ENCODE measurements around the gene ZNF674. TPM values are rescaled to one million over a fixed set of nuclear protein-coding genes. Genes with fewer than 3 reads are reported as not detected.
"Not testable (repeated sequence)": the region's sequence is repeated elsewhere in the genome, so short reads cannot be mapped to it uniquely, and the experiment has no call there.

The ZNF674 gene
- total RNA-seq, 1 donor from 2014 or later = 7.0 TPM

GRCh38 chrX:46553935-46554334, 8.7 kb upstream of the ZNF674 start:
- TF ChIP-seq, protein P1, sequence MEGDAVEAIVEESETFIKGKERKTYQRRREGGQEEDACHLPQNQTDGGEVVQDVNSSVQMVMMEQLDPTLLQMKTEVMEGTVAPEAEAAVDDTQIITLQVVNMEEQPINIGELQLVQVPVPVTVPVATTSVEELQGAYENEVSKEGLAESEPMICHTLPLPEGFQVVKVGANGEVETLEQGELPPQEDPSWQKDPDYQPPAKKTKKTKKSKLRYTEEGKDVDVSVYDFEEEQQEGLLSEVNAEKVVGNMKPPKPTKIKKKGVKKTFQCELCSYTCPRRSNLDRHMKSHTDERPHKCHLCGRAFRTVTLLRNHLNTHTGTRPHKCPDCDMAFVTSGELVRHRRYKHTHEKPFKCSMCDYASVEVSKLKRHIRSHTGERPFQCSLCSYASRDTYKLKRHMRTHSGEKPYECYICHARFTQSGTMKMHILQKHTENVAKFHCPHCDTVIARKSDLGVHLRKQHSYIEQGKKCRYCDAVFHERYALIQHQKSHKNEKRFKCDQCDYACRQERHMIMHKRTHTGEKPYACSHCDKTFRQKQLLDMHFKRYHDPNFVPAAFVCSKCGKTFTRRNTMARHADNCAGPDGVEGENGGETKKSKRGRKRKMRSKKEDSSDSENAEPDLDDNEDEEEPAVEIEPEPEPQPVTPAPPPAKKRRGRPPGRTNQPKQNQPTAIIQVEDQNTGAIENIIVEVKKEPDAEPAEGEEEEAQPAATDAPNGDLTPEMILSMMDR (IDR thresholded peaks at IDR 0.05; ENCODE audit: unreplicated experiment) = no peak
- Mint-ChIP-seq H3K4me1 (ENCODE audit: low read depth) (no peaks in the 10 kb centered on the region), H3K9me3 (ENCODE audit: low read depth) (peaks cover 10% of the 10 kb centered on the region), H3K36me3 (ENCODE audit: insufficient read depth) (peaks cover 5% of the 10 kb centered on the region), H3K4me3 (ENCODE audit: low read depth) (no peak overlapping the region), H3K27me3 (no peaks in the 10 kb centered on the region), H3K27ac (no peak overlapping the region)
- no peak for DNase-seq (ENCODE audit: low spot score, unreplicated experiment)

GRCh38 chrX:46551494-46552128, 6.4 kb upstream of the ZNF674 start:
- TF ChIP-seq, protein P1 (IDR thresholded peaks at IDR 0.05; ENCODE audit: unreplicated experiment) = no peak
- Mint-ChIP-seq H3K9me3 (ENCODE audit: low read depth) (peaks cover 6% of the 10 kb centered on the region), H3K27ac (no peak overlapping the region), H3K36me3 (ENCODE audit: insufficient read depth) (peaks cover 9% of the 10 kb centered on the region), H3K4me1 (ENCODE audit: low read depth) (peaks cover 1% of the 10 kb centered on the region), H3K4me3 (ENCODE audit: low read depth) (no peak overlapping the region), H3K27me3 (no peaks in the 10 kb centered on the region)
- DNase-seq (ENCODE audit: low spot score, unreplicated experiment) = no peak

DNA sequence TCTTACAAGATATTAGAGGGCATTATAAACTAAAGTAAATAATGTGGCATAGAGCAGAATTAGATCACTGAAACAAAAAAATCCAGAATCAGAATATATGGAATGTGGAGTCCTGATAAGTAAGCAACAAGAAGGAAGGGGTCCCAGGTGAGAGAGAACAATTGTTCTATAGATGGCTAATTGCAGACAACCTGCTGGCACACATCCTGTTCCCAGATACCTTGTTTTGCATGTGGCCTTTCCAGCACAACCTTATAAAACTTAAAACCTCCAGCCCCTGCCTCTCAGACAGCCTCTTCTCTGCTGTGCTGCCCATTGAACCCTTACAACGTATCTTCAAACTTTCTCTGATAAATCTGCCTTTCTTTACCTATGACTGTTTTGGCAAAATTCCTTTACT, 4.7 kb upstream of the ZNF674 start:
- peaks cover 10% of the 10 kb centered on the region for H3K36me3 Mint-ChIP-seq (ENCODE audit: insufficient read depth)
- peaks cover 10% of the 10 kb centered on the region for H3K4me1 Mint-ChIP-seq (ENCODE audit: low read depth)
- DNase-seq (ENCODE audit: low spot score, unreplicated experiment) = no peak
- H3K27ac Mint-ChIP-seq = no peak overlapping the region
- H3K9me3 Mint-ChIP-seq (ENCODE audit: low read depth) = peaks cover 9% of the 10 kb centered on the region
- H3K4me3 Mint-ChIP-seq (ENCODE audit: low read depth) = no peak overlapping the region
- TF ChIP-seq, protein P1 (IDR thresholded peaks at IDR 0.05; ENCODE audit: unreplicated experiment) = no peak
- no peaks in the 10 kb centered on the region for H3K27me3 Mint-ChIP-seq

GRCh38 chrX:46547857-46548256, 2.6 kb upstream of the ZNF674 start:
- TF ChIP-seq, protein P1 (IDR thresholded peaks at IDR 0.05; ENCODE audit: unreplicated experiment) = no peak
- Mint-ChIP-seq H3K9me3 (ENCODE audit: low read depth) (peaks cover 8% of the 10 kb centered on the region), H3K27me3 (no peaks in the 10 kb centered on the region), H3K27ac (no peak overlapping the region), H3K4me1 (ENCODE audit: low read depth) (peaks cover 12% of the 10 kb centered on the region), H3K36me3 (ENCODE audit: insufficient read depth) (peaks cover 11% of the 10 kb centered on the region), H3K4me3 (ENCODE audit: low read depth) (no peak overlapping the region)
- no peak for DNase-seq (ENCODE audit: low spot score, unreplicated experiment)

GRCh38 chrX:46544527-46544926, 694 bp downstream of the ZNF674 start:
- Mint-ChIP-seq H3K9me3 (ENCODE audit: low read depth) (peaks cover 13% of the 10 kb centered on the region), H3K4me3 (ENCODE audit: low read depth) (peak overlapping the region; percentile 97), H3K27ac (peak overlapping the region; percentile 96), H3K4me1 (ENCODE audit: low read depth) (peaks cover 12% of the 10 kb centered on the region)
- DNase-seq (ENCODE audit: low spot score, unreplicated experiment); H3K36me3 Mint-ChIP-seq (ENCODE audit: insufficient read depth); H3K27me3 Mint-ChIP-seq: not testable (repeated sequence)

- no peak overlapping the region for H3K4me3 Mint-ChIP-seq (ENCODE audit: low read depth)
These were observed 1.8 kb downstream of the ZNF674 start for GRCh38 chrX:46543441-46543840.

More at GRCh38 chrX:46543441-46543840, 1.8 kb downstream of the ZNF674 start:
- peaks cover 6% of the 10 kb centered on the region for H3K36me3 Mint-ChIP-seq (ENCODE audit: insufficient read depth)
- H3K27me3 Mint-ChIP-seq = no peaks in the 10 kb centered on the region
- DNase-seq (ENCODE audit: low spot score, unreplicated experiment) = no peak
- H3K4me1 Mint-ChIP-seq (ENCODE audit: low read depth) = peaks cover 12% of the 10 kb centered on the region
- no peak overlapping the region for H3K27ac Mint-ChIP-seq
- H3K9me3 Mint-ChIP-seq (ENCODE audit: low read depth) = peaks cover 10% of the 10 kb centered on the region
- TF ChIP-seq, protein P1 (IDR thresholded peaks at IDR 0.05; ENCODE audit: unreplicated experiment) = no peak

All from progenitor cell of endocrine pancreas (in vitro differentiated cells).